ENCODE results near the gene PEAK3. TPM values are rescaled to one million over a fixed set of nuclear protein-coding genes. Genes with fewer than 3 reads are reported as not detected.

PEAK3 gene
- total and polyA plus RNA-seq, 9 of the 15 experiments (the other 6 are each of a cell fraction or from before 2014, with no cell fraction given) = 0.07 to 0.40 TPM; not detected in 7

GRCh38 chr19:2252797-2253105 lies 29.2 kb downstream of the PEAK3 start:
- H3K9me1 ChIP-seq (ENCODE audit: control insufficient read depth, insufficient read depth, low read length) = no peaks in the 10 kb centered on the region
- in situ Hi-C loops (cut with MboI) (no loop called here), intact Hi-C loops (cut with micrococcal nuclease) (no loop called here)
- no peak overlapping the region for H3K4me3 ChIP-seq
- BruUV-seq (replicated peaks) = no TSS peak
- no peak for ATAC-seq
- DNase-seq (ENCODE audit: extremely low read depth in 1 of 4, low spot score in 3 of 4) = no peak
- H3K9me3 ChIP-seq (replicated peaks; ENCODE audit: control insufficient read depth, insufficient read depth, low read depth, low read length) = no peaks in the 10 kb centered on the region
- H3K79me2 ChIP-seq (ENCODE audit: control insufficient read depth, insufficient read depth, low read length) = no peaks in the 10 kb centered on the region
- TF ChIP-seq ZNF354B (CRISPR knock-in tag; IDR thresholded peaks at IDR 0.05) (no peak), TEAD2 (tag; IDR thresholded peaks at IDR 0.05) (no peak), ZNF583 (CRISPR knock-in tag; IDR thresholded peaks at IDR 0.05) (no peak), KLF13 (tag; IDR thresholded peaks at IDR 0.05; ENCODE audit: borderline replicate concordance, low read depth) (no peak), NFRKB (IDR thresholded peaks at IDR 0.05; ENCODE audit: low read depth) (no peak), PBX2 (CRISPR knock-in tag; IDR thresholded peaks at IDR 0.05; ENCODE audit: low read depth) (no peak), PBX2 (tag; conservative IDR thresholded peaks at IDR 0.05; ENCODE audit: low read depth) (no peak), ZNF584 (CRISPR knock-in tag; IDR thresholded peaks at IDR 0.05; ENCODE audit: low read depth) (no peak), YY1 (IDR thresholded peaks at IDR 0.05; ENCODE audit: borderline replicate concordance in 1 of 3, control insufficient read depth in 1 of 3, extremely low read depth in 1 of 3, insufficient read depth in 3 of 3, insufficient read length in 1 of 3, insufficient replicate concordance in 2 of 3, low read depth in 1 of 3, low read length in 2 of 3) (no peak), SRSF9 (IDR thresholded peaks at IDR 0.05; ENCODE audit: borderline replicate concordance, low read depth, low read length) (no peak), FOXP1 (CRISPR knock-in tag; IDR thresholded peaks at IDR 0.05) (no peak)
- TF ChIP-seq, protein P1, sequence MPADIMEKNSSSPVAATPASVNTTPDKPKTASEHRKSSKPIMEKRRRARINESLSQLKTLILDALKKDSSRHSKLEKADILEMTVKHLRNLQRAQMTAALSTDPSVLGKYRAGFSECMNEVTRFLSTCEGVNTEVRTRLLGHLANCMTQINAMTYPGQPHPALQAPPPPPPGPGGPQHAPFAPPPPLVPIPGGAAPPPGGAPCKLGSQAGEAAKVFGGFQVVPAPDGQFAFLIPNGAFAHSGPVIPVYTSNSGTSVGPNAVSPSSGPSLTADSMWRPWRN (IDR thresholded peaks at IDR 0.05; ENCODE audit: low read depth) = no peak
- TF ChIP-seq, protein P2, sequence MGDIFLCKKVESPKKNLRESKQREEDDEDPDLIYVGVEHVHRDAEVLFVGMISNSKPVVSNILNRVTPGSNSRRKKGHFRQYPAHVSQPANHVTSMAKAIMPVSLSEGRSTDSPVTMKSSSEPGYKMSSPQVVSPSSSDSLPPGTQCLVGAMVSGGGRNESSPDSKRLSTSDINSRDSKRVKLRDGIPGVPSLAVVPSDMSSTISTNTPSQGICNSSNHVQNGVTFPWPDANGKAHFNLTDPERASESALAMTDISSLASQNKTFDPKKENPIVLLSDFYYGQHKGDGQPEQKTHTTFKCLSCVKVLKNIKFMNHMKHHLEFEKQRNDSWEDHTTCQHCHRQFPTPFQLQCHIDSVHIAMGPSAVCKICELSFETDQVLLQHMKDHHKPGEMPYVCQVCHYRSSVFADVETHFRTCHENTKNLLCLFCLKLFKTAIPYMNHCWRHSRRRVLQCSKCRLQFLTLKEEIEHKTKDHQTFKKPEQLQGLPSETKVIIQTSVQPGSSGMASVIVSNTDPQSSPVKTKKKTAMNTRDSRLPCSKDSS (IDR thresholded peaks at IDR 0.05; ENCODE audit: low read depth, partially characterized antibody) = no peak
- peaks cover 17% of the 10 kb centered on the region; the same call in 1 of the 3 replicates for H3K36me3 ChIP-seq (ENCODE audit: control insufficient read depth, insufficient read depth, low read length)
- 92% methylated on average over 5 of the region's 18 CpGs for WGBS (ENCODE audit: insufficient coverage, low coverage, missing lambda C conversion rate)
- no peaks in the 10 kb centered on the region for H3K27me3 ChIP-seq (ENCODE audit: control insufficient read depth in 2 of 2, insufficient read depth in 2 of 2, low read length in 2 of 2)
- no peak overlapping the region for H3K27ac ChIP-seq (ENCODE audit: extremely low read depth, low read depth, low read length)
- no peak for FAIRE-seq
- H4K20me1 ChIP-seq (replicated peaks; ENCODE audit: control insufficient read depth, insufficient read depth, low read length) = no peaks in the 10 kb centered on the region
- H3K9ac ChIP-seq (ENCODE audit: insufficient read depth in 1 of 2, low read depth in 2 of 2, low read length in 2 of 2) = no peak overlapping the region
- ChIA-PET POLR2A (interaction anchor here (1.0 to 1.7 kb wide), 3 partner anchors 9 to 19 kb away, joined by 5 to 9 read pairs (median 6); no protein-coding TSS in a partner anchor), CTCF (ENCODE audit: low intra/inter-chr PET ratio) (no interaction called here)
- H2AFZ ChIP-seq (ENCODE audit: low read depth, low read length) = no peak overlapping the region
- H3K4me1 ChIP-seq (replicated peaks in 1 of 2; ENCODE audit: control insufficient read depth in 2 of 2, insufficient read depth in 2 of 2, low read length in 2 of 2) = peaks cover 0 to 71% of the 10 kb centered on the region in 2 experiments; a peak in 2 of 5 replicates
- H3K4me2 ChIP-seq (ENCODE audit: insufficient read depth, low read length) = no peak overlapping the region
